Activated CD4-positive, alpha-beta T cell treated with anti-CD3 and anti-CD28 coated beads, Interleukin-2, amount 50 U/mL, for 16 hours (primary cell): ENCODE data around the gene HCRT.
A peak's percentile ranks its signal among the peaks of the same experiment; 100 is the strongest.
"Not testable (repeated sequence)": the region's sequence is repeated elsewhere in the genome, so short reads cannot be mapped to it uniquely, and the experiment has no call there.

Source experiments
- DNase-seq: peaks from one replicate; pipeline ENCODE4 v3.0.0-alpha.2; 2020

Gene HCRT

GRCh38 chr17:42184713-42185620 is at the start of gene HCRT:
HCRT (minus strand) TSS chr17:42185452; CDS start chr17:42185365, 87 bp downstream.
- DNase-seq, result no peak

DNA sequence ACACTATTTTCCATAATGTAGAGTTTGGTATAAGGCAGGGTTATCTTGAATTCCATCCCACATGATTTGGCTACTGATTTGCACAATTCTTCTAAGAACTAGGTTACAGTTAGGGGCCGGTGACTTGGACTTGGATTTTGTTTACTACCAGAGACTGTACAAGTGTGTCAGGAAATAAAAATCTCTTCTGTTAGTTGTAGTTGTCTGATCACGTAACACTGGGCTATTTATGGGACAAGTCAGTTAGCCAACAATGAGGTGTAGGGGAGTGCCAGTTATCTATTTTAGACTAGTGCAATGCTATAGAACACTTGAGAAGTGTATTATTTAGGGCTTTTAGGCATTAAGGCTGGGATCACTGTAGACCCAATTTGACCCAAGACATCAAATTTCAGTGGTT is 48.7 kb upstream of the HCRT start:
- DNase-seq, result no peak

DNA sequence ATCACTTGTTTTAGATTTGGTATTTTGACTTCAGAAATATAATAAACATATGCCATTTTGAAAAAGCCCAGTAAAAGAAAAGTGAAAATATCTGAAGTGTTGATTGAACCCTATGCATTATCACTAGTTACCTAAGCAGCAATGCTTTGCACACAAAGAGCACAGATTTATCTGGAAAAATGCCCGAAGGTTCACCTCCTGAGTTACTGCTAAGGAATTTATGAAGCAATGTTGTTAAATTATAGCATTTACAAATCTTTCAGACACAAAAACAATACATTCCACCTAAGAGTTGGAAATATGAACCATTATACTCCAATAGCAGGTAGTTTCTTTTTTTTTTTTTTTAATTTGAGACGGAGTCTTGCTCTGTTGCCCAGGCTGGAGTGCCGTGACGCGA is 47.9 kb upstream of the HCRT start:
- no peak for DNase-seq

DNA sequence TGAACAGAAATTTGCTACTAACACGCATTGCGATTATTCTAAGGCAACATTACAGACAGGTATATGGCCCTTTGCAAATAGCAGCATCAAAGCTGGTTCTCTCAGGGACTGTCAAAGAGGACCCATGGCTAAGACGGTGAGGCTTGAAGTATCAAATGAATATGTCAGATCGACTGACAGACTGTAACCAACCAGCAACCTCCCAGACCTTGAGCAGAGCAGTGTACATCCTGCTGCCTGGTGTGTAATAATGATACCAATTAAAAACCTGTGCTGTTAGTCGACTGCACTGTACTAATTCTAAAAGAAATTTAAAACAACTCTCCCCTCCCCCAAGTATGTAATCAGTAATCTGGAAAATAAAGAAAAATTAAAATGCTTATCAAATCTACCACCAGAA is 45.0 kb upstream of the HCRT start:
- peak; percentile 76 for DNase-seq

DNA sequence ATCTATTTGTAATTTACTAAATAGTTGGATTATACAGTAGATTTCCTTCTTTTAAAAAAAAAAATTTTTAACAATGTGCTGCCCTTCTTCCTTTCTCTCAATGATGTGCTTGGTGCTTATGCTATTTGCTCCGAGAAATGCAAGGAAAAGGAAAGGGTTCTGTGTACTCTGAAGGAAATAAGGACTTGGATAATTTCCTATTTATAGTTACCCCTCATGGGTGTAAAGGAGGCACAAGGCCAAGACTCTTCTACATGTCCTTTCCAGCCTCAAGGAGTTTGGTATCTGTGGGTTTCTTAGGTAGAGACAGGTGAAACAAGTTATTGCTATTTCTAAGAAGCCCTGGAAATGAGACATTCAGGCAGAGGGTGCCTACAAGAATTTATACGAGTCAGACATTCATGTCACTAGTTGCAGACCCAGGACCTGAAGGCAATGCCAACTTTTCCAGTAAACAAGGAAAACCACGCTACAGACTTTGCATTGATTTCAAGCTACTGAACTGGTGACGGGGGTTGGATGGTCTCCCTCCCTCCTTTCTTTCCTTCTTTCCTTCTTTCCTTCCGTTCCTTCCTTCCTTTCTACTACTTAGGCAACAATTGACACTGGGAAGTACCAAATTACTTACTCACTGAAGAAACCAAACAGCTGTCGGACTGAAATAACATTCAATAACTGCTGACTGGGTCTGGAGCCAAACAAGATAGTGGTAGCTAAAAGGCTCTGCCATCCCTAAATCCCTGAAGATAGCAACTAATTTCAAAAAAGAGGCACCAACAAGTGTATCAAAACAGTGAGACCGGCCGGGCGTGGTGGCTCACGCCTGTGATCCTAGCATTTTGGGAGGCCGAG is 42.8 kb upstream of the HCRT start:
- DNase-seq, result no peak

DNA sequence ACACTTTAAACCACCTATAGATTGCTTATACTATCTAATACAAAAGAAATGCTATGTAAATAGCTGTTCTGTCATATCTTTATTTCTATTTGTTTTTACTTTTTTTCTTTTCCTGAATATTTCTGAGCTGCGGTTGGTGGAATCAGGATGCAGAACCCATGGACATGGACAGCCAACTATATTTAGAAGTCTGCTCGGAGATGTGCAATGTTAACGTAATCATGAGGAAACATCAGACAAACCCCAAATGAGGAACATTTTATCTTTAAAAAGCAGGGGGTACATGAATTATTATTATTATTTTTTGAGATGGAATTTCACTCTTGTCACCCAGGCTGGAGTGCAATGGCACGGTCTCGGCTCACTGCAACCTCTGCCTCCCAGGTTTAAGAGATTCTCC is 40.4 kb upstream of the HCRT start:
- no peak for DNase-seq

DNA sequence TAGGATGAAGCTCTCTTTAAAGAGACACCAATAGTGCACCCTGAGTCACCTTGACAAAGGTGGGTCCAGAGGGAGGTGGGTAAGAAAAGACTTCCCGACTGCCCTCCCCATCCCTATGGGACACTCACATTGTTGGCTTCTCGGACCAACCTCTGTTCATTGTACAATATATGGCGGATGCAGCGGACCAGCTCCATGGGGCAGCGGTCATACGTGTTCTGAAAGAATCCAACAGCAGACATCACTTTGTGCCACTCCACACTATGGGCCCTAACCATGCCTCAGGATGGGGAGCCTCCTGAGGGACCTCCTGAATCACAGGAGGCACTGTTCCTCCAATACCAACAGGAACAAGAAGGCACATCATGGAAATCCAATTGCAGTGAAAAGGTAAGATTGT is 39.4 kb upstream of the HCRT start:
- DNase-seq, result no peak

DNA sequence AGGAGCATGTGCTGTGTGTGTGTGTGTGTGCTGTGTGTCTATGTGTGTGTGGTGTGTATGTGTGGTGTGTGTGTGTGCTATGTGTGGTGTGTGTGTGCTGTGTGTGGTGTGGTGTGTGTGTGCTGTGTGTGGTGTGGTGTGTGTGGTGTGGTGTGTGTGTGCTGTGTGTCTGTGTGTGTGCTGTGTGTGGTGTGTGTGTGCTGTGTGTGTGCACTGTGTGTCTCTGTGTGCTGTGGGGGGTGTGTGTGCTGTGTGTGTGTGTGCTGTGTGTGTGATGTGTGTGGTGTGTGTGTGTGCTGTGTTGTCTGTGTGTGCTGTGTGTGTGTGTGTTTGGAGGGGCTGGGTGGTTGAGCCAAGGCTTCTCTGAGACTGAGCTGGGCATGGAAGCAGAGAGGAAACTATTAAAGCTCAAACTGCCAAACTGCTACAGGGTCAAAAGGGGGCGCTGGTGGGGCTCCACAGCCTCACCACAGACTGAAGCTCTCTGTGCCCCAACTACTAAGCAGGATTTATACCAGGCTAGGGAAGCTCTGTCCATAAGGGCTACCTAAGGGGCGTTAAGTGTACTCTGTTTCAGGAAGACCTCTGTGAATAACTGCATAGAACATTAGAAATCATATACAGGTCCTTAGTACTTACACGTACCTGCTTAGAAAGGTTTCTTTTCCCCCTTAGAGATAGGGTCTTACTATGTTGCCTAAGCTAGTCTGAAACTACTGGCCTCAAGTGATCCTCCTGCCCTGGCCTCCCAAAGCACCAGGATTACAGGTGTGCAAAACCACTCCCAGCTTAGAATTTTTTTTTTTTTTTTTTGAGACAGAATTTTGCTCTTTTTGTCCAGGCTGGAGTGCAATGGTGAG is 36.9 kb upstream of the HCRT start:
- DNase-seq, result peak; percentile 59

- not testable (repeated sequence) for DNase-seq
Measured at GRCh38 chr17:42219280-42219679, 34.0 kb upstream of the HCRT start.

GRCh38 chr17:42214156-42214555 is 28.9 kb upstream of the HCRT start:
- DNase-seq, result no peak

DNA sequence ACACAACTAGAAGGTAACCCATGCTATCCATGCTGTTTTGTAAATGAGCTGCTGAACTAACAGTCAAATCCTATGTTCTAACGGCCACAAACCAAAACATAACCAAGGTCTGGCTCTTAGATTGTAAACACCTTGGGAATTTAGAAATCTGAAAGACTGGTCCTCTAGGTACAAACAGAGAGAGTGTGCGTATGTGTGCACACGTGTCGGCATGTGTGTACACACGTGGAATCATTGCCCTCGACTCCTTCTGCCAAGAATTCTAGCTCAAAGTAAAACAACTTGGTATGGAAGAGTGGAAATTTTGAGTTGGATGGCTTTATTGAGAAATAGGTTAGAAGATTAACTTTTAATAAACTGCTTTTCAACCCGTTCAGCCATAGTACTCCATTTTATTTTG is 27.1 kb upstream of the HCRT start:
- no peak for DNase-seq

- not testable (repeated sequence) for DNase-seq
Measured at GRCh38 chr17:42211921-42212341, 26.7 kb upstream of the HCRT start.

DNA sequence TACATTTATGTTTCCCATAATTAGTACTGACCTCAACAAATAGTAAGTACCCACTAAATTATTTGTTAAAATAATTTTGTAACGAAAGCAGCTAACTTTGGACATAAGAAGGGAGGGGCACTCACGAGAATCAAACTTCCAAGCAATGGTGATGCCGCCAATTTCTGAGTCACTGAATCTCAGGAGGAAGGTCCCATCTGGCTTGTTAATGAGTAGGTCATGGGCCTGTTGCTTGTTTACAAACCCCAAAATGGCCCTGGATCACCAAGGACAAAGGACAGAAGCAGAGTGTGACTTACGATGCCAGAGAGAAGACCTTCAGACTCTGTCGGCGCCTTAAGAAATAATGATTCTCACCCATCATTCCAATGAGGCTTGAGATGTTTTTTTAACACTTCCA is 24.8 kb upstream of the HCRT start:
- DNase-seq, result no peak

DNA sequence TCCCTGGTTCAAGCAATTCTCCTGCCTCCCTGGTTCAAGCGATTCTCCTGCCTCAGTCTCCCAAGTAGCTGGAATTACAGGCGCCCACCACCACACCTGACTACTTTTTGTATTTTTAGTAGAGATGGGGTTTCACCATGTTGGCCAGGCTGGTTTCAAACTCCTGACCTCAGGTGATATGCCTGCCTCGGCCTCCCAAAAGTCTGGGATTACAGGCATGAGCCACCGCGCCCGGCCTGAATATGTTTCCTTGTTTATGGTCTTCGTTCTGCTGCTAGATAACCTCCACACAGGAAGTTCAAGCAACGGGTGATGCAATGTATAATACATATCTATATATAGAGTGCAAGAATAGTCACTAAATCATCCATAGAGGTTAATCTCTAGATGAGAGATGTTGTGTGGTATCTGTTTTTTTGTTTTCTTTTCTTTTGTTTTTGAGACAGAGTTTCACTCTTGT is 20.9 kb upstream of the HCRT start:
- DNase-seq, result not testable (repeated sequence)

DNA sequence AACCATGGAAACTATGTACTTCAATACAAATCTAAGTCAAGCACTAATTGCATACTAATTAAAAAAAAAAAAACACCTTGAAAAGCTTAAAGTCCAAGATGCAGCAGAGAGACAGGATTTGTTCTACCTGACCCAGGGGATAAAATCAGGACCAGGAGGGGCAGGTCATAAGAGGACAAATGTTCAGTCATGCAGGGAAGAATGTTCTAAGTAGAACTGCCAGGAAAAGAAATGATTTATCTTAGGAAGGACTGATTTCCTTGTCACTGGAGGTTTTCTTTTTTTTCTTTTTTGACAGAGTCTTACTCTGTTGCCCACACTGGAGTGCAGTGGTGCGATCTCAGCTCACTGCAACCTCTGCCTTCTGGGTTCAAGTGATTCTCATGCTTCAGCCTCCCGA is 18.1 kb upstream of the HCRT start:
- no peak for DNase-seq

DNA sequence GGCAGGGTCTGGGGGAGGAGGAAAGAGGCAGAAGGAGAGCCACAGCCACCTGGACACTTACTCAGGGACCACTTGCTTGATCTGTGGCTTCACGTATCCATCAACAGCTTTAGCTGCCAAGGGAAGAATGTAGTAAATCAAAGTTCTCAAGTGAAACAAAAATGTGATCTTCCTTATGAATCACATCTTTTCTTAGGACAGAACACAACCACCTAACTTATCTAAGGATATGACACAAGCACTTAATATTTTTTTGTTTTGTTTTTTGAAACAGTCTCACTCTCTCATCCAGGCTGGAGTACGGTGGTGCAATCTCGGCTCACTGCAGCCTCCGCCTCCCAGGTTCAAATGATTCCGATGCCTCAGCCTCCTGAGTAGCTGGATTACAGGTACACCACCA is 17.4 kb upstream of the HCRT start:
- DNase-seq, result no peak

DNA sequence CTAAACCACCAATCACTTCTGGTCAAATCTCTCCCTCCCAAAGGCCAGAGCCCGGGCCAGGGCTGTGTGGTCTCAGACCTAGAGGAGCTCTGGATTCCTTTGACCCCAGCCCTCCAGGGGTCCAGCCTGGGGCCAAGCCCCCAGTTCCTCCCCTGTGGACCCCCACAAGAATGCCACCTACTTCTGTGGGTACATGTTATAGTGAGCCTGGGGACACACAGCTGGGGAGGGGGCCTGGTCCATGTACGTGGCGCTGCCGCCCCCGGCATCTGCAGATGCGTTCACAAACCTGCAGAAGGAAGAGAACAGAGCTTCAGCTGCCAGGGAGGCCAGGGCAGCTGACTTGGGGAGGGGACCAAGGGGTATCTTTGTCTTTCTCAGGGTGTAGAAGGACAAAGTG is 16.9 kb upstream of the HCRT start:
- no peak for DNase-seq

DNA sequence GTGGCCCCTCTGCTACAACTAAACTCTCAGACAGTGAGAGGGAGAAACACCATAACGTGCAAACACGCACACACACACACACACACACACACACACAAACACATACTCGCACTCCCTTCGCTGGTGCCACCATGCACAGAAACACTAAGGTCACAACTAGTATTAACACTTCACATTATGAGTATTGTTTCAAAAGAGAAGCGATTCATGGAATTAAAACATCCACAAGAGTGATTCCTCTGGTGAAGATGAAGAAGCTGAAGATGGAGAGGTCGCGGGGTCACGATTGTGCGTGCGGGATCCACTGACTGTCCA is 16.2 kb upstream of the HCRT start:
- no peak for DNase-seq

- no peak for DNase-seq
Measured at GRCh38 chr17:42200706-42201457, 15.6 kb upstream of the HCRT start.

- no peak for DNase-seq
Measured at GRCh38 chr17:42199416-42200011, 14.3 kb upstream of the HCRT start.

DNA sequence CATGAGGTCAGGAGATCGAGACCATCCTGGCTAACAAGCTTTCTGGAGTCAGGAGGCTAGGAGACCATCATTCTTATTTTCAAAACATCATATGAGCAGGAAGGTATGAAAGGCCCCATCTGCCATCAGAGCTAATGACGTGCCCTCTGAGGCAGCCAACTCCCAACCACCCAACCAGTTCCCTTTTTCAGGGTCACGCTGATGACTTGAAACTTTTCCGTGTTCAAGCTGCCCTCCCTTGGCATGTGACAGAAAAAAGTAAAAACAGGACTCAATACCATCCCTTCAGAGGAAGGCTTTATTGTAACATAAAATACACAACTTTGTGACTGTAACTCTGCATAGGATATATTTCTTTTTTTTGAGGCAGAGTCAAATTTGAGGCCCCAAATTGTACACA is 13.6 kb upstream of the HCRT start:
- DNase-seq, result no peak
